GM08714 (cell line): Measurements from ENCODE around the gene VAMP8.
"Not testable (repeated sequence)": the region's sequence is repeated elsewhere in the genome, so short reads cannot be mapped to it uniquely, and the experiment has no call there.

Source experiments
- H3K4me3 ChIP-seq: fragments of 200-500 bp; sonication (Bioruptor generic); 2 replicates; pipeline ENCODE4 v1.5.1; 2014; ENCODE audit warnings: mild to moderate bottlenecking, low read length, inconsistent platforms
- ZNF274 ChIP-seq: IDR thresholded peaks from 2 replicates; pipeline ENCODE4 v1.6.1; 2012; ENCODE audit warnings: mild to moderate bottlenecking, low read depth, low read length

The VAMP8 gene

DNA sequence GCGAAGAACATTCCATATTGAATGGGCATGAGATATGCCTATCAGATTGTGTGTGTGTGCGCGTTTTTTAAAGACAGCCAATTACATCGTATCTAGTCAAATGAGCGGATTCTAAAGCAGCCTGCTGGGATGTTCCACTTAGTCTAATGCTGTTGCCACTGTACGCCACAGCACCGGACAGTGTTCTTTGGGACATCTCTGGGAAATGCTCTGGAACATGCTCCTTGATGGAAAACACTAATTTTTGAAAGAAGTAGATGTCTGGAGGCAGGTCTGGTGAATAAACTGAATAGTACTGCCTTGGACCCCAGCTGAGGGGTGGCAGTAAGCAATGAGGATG lies 28.7 kb downstream of the VAMP8 start:
- no peak overlapping the region for H3K4me3 ChIP-seq
- no peak for TF ChIP-seq ZNF274

DNA sequence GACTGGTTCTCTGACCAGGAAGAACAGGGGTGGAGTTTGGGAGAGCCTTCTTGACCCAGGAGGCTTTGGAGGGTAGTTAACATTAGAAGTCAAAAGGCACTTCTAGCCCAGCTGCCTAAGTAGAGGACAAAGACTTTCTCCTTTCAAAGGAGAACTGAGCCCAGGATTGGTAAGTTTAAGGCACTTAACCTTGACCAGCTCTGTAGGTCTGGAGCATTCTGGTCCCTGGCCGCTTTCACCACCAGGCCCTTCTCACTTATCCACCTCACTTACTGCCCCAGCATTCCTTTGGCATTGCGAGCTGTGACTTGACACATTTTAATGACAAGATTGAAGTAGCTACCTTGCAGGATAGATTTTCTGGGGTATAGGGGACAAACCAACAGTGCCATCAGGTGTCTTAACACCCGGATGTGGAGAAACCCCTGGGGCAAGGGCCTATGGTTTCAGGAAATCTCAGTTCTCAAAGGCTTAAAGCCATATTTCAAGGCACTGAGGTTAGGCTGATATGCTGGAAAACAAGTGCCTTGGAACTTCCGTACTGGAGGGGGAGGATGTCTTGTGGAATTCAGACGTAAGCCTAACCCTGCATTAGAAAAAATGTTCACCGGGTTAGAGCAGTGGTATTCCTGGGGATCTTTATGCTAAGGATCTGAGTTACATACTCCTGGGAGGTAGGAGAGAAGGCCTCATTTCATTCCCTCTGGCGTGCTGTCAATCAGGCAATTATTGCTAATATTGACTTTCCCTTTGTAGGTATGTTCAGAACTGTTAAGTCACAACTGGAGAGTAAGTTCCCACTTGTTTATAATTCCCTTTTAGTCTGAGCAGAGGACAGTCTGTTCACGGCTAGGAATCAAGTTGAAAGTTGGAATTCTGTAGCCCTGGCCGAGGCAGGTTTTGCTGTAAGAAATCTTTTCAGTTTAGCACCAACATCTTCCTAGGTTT lies 30.2 kb downstream of the VAMP8 start:
- TF ChIP-seq ZNF274: no peak
- H3K4me3 ChIP-seq: no peak overlapping the region

DNA sequence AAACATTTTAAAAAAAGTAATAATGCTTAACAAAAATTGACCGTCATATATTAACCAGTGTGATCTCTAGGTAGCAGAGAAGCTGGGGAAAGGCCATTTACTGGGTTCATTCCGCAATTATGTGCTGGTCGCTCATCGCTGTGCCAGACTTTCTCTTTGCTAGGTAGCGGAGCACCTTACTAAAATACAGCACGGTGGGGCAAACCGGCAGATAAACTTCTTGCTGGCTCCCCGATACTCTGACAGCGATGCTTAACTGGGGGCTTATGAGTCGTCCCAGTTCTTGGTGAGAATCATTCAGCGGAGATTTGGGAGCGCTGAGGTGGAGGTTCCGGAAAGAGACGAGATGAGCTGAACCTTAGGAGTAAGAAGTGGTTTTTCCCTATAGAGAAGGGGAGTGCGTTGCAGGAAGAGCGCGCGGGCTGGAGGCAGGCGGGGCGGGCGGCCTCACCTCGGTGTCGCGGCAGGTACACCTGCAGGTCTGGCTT lies 33.9 kb downstream of the VAMP8 start:
- H3K4me3 ChIP-seq: peak overlapping the region; percentile 68
- no peak for TF ChIP-seq ZNF274

DNA sequence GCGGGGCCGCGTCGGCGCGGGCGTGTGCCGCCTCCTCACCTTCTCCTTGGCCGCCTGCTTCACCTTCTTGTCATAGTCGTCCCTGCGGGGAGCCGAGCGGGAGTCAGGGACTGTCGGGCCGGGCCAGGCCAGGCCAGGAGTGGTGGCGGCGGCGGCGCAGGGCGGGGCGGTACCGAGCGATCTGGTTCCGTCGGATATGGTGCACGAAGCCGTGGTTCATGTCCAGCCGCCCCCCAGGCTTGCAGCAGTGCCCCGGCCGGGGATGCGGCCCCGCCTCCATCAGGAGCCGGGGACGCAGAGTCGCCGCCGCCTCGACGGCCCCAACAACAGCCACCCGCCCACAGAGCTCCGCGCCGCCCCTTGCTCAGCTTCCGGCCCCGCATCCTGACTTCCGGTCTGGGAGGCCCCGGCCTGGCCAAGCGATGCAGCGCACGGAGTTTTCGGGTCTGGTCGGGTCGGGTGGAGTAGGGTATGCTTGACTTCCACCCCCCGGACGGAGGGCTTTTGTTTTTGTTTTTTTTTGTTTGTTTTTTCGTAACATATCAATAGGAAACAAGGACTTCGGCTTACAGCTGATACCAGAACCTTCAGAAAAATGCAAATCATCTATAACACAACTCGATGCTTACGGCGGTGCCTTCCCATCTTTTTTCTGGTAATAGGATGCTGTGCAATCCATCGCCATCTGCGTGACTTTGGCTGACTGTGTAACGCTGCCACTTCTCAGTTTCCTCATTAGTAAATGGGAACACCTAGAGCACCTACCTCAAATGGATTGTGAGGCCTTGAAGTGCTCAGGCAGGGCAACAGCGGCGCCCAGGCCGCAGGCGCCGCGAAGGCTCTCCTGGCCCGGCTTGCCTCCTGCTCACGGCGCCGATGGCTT lies 34.6 kb downstream of the VAMP8 start, which contains the start of gene C2orf68:
Gene C2orf68 (minus strand): TSS at position 362 of the 883 bp plus-strand sequence. CDS start 82 bp downstream, at position 280.
- TF ChIP-seq ZNF274: no peak
- peak within 1 kb of the TSS; percentile 68 for H3K4me3 ChIP-seq

DNA sequence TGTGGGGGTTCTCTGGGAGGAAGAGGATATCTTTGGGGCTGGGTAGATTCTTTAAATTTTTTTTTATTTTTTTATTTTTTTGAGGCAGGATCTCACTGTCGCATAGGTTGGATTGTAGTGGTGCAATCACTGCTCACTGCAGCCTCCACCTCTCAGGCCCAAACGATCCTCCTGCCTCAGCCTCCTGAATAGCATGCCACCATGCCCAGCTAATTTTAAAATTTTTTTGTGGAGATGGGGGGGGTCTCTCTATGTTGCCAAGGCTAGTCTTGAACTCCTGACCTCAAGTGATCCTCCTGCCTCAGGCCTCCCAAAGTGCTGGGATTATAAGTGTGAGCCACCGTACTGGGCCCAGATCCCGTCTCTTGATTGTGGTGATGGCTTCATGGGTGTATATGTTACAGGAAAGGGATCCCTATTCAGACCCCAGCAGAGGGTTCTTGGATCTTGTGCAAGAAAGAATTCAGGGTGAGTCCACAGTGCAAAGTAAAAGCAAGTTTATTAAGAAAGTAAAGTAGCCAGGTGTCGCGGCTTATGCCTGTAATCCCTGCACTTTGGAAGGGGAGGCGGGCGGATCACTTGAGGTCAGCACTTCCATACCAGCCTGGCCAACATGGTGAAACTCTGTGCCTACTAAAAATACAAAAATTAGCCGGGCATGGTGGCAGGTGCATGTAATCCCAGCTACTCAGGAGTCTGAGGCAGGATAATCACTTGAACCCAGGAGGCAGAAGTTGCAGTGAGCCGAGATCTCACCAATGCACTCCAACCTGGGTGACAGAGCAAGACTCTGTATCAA lies 36.5 kb downstream of the VAMP8 start:
- no peak for TF ChIP-seq ZNF274
- H3K4me3 ChIP-seq: no peak overlapping the region

DNA sequence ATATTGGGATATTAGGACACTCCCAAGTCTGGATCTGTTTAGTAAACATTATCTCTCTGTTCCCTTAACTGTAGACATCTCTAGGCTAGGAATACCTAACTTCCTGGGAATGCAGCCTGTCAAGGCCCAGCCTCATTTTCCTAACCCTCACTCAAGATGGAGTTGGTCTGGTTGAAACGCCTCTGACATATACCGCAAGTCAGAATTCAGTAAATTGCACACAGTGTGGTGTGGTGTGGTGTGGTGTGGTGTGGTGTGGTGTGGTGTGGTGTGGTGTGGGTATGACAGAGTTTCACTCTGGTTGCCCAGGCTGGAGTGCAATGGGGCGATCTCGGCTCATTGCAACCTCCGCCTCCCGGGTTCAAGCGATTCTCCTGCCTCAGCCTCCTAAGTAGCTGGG lies 37.4 kb downstream of the VAMP8 start:
- H3K4me3 ChIP-seq: not testable (repeated sequence)

DNA sequence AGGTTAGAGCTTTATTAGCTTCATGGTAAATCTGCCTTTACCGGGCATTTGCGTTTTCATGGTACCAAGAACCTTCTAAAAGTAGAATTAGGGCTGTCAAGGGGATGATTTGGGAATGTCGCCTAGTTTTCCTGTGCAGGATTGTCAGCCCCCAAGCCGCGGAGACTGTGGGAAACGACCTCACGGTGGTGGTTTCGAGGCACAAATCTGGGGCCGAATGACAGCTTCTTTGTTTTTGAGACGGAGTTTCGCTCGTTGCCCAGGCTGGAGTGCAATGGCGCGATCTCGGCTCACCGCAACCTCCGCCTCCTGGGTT lies 38.0 kb downstream of the VAMP8 start:
- no peak for TF ChIP-seq ZNF274
- no peak overlapping the region for H3K4me3 ChIP-seq

DNA sequence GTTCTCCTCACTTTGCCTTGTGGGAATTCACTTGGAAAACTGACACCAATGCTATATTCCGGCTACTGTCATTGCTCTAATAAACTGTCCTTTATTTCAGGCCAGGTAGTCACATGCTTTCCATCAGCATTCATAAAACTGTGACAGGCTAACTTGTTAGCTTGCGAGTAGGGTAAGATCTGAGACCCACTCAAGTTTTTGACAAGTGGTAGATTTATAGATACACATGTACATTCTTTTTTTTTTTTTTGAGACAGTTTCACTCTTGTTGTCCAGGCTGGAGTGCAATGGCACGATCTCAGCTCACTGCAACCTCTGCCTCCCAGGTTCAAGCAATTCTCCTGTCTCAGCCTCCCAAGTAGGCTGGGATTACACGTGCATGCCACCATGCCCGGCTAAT lies 40.3 kb downstream of the VAMP8 start:
- H3K4me3 ChIP-seq: peak overlapping the region; percentile 97; the same call in 1 of the 2 replicates

DNA sequence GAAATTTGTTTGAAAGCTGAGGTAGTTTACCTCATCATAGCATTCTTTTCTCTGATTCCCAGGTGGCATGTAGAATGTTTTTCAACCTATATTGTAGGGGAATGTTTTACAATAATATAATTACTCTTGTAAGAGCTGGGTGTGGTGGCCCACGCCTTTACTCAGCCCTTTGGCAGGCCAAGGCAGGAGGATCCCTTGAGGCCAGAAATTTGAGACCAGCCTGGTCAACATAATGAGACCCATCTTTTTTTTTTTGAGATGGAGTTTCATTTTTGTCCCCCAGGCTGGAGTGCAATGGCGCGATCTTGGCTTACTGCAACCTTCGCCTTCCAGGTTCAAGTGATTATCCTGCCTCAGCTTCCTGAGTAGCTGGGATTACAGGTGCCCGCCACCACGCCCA lies 42.2 kb downstream of the VAMP8 start:
- no peak overlapping the region for H3K4me3 ChIP-seq
- TF ChIP-seq ZNF274: no peak

DNA sequence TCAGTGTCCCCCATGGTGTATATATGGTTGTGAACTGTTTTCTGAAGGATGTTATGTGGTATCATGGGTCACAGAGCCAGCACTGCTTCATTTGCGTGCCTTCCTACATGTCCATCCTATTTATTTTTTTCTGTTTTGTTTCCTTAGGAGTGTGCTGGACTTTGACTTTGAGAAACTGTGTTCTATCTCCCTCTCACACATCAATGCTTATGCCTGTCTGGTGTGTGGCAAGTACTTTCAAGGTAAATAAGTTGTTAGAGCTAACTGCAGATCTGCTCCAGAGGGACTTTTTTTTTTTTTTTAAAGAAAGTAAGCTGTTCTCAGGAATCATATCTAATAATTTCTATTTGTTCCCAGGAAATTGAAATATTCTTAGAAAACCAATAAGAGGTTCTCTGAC lies 44.0 kb downstream of the VAMP8 start:
- no peak for TF ChIP-seq ZNF274

DNA sequence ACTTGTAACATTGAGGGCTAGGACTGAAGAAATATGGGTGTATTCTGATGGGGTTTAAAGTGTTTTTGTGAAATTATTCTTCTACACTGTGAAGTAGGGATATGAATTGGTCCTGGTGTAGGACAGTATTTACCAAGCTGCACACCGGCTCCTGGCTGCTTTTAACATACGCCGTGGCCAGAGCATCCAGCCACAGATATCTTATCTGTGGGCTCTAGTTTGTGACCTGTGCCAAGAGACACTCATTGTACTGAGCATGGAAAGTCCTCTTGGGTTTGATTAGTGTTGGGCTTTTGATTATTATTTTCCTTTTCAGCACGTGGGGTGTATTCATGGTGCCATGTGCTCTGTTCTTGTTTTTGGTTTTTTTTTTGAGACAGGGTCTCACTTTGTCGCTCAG lies 46.6 kb downstream of the VAMP8 start:
- no peak for TF ChIP-seq ZNF274
- no peak overlapping the region for H3K4me3 ChIP-seq

More for the DNA sequence above, 44.0 kb downstream of the VAMP8 start:
- no peak overlapping the region for H3K4me3 ChIP-seq

DNA sequence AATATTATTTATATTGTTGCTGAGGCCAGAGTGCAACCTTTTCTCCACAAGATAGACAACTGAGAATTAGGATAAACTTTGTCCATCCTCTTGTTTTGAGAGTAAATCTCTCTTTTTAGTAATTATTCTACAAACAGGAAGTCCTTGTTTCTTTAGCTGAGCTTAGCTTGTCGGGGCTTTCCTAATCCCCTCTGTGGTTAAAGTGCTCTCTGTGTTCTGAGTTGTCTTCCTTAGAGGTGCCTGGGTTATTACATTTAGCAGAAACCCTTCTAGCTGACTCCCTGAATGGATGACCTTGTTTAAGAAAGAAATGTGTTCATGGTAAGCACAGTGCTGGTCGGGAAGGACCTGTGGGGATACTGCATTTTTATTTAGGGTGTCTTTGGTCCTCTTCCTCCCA lies 51.3 kb downstream of the VAMP8 start:
- TF ChIP-seq ZNF274: no peak
- H3K4me3 ChIP-seq: no peak overlapping the region

DNA sequence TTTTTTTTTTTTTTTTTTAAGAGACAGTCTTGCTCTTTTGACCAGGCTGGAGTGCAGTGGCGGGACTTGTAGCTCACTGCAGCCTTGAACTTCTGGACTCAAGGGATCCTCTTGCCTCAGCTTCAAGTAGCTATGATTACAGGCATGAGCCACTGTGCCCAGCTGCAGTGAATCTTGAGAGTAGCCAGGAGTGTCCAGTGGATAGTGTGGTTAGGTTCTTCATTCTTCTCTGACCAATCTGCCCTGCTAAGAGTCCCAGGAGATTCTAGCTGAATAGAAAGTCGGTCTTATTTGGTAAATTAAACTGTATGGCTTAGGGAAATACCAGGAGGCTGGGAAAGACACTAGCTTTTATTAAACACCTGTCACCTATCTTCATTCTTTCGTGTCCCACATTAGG lies 53.9 kb downstream of the VAMP8 start:
- no peak for TF ChIP-seq ZNF274

More for the DNA sequence above, 53.9 kb downstream of the VAMP8 start:
- no peak overlapping the region for H3K4me3 ChIP-seq
